Measurements from ENCODE around the gene RBBP8. TPM values are rescaled to one million over a fixed set of nuclear protein-coding genes. Genes with fewer than 3 reads are reported as not detected.
A peak's percentile ranks its signal among the peaks of the same experiment; 100 is the strongest.

The RBBP8 gene
- total and polyA plus RNA-seq, 4 donors: 6.5 to 9.8 (median 7.4) TPM

DNA sequence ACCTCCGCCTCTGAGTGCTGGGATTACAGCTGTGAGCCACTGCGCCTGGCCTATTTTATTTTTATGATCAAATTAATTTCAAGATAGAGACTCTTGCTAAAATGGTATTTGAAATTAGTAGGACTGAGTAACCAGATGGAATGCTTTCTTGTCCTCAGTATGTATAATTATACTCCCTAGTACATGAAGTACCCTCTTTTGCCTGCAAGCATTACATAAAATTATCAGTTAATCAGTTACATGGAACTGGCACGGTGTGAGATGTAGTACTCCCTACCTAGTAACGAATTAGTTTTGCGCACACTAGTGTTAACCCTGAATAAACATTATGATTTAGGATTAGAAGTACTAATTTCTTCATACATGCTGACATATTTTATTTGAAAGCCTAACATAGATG, 41.6 kb downstream of the RBBP8 start:
- Histone ChIP-seq H3K36me3 (ENCODE audit: control insufficient read depth in 4 of 4, insufficient read depth in 3 of 4, low read depth in 1 of 4, low read length in 3 of 4) (no peaks in the 10 kb centered on the region), H3K27me3 (ENCODE audit: control insufficient read depth in 4 of 4, insufficient read depth in 4 of 4, low read length in 3 of 4) (no peaks in the 10 kb centered on the region), H3K4me3 (ENCODE audit: low read depth in 1 of 3, low read length in 3 of 3) (no peak overlapping the region), H3K27ac (ENCODE audit: low read depth in 1 of 2, low read length in 2 of 2) (peak overlapping the region in 1 of 2 donors; percentile 34), H3K9ac (ENCODE audit: low read depth in 1 of 2, low read length in 2 of 2) (no peak overlapping the region), H3K9me3 (ENCODE audit: control insufficient read depth in 4 of 4, low read length in 3 of 4) (no peaks in the 10 kb centered on the region), H3K4me1 (ENCODE audit: control insufficient read depth in 4 of 4, insufficient read depth in 4 of 4, low read length in 3 of 4) (peaks cover 5 to 6% (median 6%) of the 10 kb centered on the region in 4 donors)
- WGBS: 56% methylated on average over 5 of the region's 5 CpGs
- no peak for DNase-seq (ENCODE audit: low spot score)
- TF ChIP-seq CTCF (IDR thresholded peaks at IDR 0.05; ENCODE audit: low read depth, low read length, missing input control) (peak; percentile 27), MAX (IDR thresholded peaks at IDR 0.05) (no peak), JUND (IDR thresholded peaks at IDR 0.05) (no peak), TAF1 (conservative IDR thresholded peaks at IDR 0.05) (no peak), SP1 (IDR thresholded peaks at IDR 0.05) (peak; percentile 60), HNF4A (conservative IDR thresholded peaks at IDR 0.05) (peak in 1 of 2 donors; percentile 37), YY1 (IDR thresholded peaks at IDR 0.05) (no peak), HNF4G (IDR thresholded peaks at IDR 0.05) (no peak), RAD21 (IDR thresholded peaks at IDR 0.05) (peak in 1 of 2 donors; percentile 40), EGR1 (IDR thresholded peaks at IDR 0.05; ENCODE audit: low read depth in 2 of 2) (no peak), FOXA1 (IDR thresholded peaks at IDR 0.05) (no peak), GABPA (IDR thresholded peaks at IDR 0.05 in 1 of 2, conservative IDR thresholded peaks at IDR 0.05 in 1 of 2) (no peak), NR2F2 (IDR thresholded peaks at IDR 0.05) (no peak)
- TF ChIP-seq, protein P1, sequence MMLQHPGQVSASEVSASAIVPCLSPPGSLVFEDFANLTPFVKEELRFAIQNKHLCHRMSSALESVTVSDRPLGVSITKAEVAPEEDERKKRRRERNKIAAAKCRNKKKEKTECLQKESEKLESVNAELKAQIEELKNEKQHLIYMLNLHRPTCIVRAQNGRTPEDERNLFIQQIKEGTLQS (IDR thresholded peaks at IDR 0.05): no peak
- TF ChIP-seq, protein P2, sequence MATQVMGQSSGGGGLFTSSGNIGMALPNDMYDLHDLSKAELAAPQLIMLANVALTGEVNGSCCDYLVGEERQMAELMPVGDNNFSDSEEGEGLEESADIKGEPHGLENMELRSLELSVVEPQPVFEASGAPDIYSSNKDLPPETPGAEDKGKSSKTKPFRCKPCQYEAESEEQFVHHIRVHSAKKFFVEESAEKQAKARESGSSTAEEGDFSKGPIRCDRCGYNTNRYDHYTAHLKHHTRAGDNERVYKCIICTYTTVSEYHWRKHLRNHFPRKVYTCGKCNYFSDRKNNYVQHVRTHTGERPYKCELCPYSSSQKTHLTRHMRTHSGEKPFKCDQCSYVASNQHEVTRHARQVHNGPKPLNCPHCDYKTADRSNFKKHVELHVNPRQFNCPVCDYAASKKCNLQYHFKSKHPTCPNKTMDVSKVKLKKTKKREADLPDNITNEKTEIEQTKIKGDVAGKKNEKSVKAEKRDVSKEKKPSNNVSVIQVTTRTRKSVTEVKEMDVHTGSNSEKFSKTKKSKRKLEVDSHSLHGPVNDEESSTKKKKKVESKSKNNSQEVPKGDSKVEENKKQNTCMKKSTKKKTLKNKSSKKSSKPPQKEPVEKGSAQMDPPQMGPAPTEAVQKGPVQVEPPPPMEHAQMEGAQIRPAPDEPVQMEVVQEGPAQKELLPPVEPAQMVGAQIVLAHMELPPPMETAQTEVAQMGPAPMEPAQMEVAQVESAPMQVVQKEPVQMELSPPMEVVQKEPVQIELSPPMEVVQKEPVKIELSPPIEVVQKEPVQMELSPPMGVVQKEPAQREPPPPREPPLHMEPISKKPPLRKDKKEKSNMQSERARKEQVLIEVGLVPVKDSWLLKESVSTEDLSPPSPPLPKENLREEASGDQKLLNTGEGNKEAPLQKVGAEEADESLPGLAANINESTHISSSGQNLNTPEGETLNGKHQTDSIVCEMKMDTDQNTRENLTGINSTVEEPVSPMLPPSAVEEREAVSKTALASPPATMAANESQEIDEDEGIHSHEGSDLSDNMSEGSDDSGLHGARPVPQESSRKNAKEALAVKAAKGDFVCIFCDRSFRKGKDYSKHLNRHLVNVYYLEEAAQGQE (IDR thresholded peaks at IDR 0.05): no peak
- TF ChIP-seq, protein P3, sequence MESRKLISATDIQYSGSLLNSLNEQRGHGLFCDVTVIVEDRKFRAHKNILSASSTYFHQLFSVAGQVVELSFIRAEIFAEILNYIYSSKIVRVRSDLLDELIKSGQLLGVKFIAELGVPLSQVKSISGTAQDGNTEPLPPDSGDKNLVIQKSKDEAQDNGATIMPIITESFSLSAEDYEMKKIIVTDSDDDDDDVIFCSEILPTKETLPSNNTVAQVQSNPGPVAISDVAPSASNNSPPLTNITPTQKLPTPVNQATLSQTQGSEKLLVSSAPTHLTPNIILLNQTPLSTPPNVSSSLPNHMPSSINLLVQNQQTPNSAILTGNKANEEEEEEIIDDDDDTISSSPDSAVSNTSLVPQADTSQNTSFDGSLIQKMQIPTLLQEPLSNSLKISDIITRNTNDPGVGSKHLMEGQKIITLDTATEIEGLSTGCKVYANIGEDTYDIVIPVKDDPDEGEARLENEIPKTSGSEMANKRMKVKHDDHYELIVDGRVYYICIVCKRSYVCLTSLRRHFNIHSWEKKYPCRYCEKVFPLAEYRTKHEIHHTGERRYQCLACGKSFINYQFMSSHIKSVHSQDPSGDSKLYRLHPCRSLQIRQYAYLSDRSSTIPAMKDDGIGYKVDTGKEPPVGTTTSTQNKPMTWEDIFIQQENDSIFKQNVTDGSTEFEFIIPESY (IDR thresholded peaks at IDR 0.05): no peak

DNA sequence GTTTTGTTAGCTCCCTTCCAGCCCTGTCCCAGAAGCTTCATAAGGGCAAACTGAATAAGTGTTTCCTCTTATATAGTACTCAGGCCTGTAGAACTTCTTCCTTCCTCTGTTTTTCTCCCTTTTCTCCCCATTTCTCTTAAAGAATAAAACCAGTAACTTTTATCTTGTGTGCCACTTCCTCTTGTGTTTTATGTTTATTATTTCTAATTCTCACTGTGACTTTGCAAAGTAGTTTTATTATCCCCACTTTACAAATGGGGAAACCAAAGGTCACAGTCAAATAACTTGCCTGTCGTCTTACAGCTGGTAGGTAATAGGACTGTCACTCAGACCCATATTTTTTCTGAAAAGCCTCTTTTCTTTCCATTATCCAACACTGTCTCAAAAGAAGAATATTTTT, 42.4 kb downstream of the RBBP8 start:
- Histone ChIP-seq H3K9me3 (ENCODE audit: control insufficient read depth in 4 of 4, low read length in 3 of 4) (no peaks in the 10 kb centered on the region), H3K4me3 (ENCODE audit: low read depth in 1 of 3, low read length in 3 of 3) (no peak overlapping the region), H3K4me1 (ENCODE audit: control insufficient read depth in 4 of 4, insufficient read depth in 4 of 4, low read length in 3 of 4) (peaks cover 5 to 6% (median 6%) of the 10 kb centered on the region in 4 donors), H3K27ac (ENCODE audit: low read depth in 1 of 2, low read length in 2 of 2) (peak overlapping the region; percentile 7 to 31), H3K9ac (ENCODE audit: low read depth in 1 of 2, low read length in 2 of 2) (no peak overlapping the region), H3K36me3 (ENCODE audit: control insufficient read depth in 4 of 4, insufficient read depth in 3 of 4, low read depth in 1 of 4, low read length in 3 of 4) (no peaks in the 10 kb centered on the region), H3K27me3 (ENCODE audit: control insufficient read depth in 4 of 4, insufficient read depth in 4 of 4, low read length in 3 of 4) (no peaks in the 10 kb centered on the region)
- 27% methylated on average over 1 of the region's 1 CpG for WGBS
- no peak for DNase-seq (ENCODE audit: low spot score)
- TF ChIP-seq RXRA (IDR thresholded peaks at IDR 0.05) (no peak), HNF4A (conservative IDR thresholded peaks at IDR 0.05) (peak in 1 of 2 donors; percentile 30)

Data from liver (tissue), 9 donors.